Hematopoietic multipotent progenitor cell (in vitro differentiated cells): ENCODE data around the gene MSN. TPM values are rescaled to one million over a fixed set of nuclear protein-coding genes. Genes with fewer than 3 reads are reported as not detected.
"Not testable (repeated sequence)": the region's sequence is repeated elsewhere in the genome, so short reads cannot be mapped to it uniquely, and the experiment has no call there.

Experiments used
- DNase-seq, 3 donors: peaks; one replicate each; pipeline ENCODE4 v3.0.0-alpha.2; 2011 to 2015; ENCODE audit warnings: low read depth in 2 of 3, low spot score in 2 of 3
- total RNA-seq: library from RNA; depleted of rRNA; stranded (reverse); fragments of >200 nt; gene quantifications from one replicate; pipeline ENCODE4 v1.2.3, GENCODE V29; 2012

Gene MSN
- total RNA-seq = 375 TPM

DNA sequence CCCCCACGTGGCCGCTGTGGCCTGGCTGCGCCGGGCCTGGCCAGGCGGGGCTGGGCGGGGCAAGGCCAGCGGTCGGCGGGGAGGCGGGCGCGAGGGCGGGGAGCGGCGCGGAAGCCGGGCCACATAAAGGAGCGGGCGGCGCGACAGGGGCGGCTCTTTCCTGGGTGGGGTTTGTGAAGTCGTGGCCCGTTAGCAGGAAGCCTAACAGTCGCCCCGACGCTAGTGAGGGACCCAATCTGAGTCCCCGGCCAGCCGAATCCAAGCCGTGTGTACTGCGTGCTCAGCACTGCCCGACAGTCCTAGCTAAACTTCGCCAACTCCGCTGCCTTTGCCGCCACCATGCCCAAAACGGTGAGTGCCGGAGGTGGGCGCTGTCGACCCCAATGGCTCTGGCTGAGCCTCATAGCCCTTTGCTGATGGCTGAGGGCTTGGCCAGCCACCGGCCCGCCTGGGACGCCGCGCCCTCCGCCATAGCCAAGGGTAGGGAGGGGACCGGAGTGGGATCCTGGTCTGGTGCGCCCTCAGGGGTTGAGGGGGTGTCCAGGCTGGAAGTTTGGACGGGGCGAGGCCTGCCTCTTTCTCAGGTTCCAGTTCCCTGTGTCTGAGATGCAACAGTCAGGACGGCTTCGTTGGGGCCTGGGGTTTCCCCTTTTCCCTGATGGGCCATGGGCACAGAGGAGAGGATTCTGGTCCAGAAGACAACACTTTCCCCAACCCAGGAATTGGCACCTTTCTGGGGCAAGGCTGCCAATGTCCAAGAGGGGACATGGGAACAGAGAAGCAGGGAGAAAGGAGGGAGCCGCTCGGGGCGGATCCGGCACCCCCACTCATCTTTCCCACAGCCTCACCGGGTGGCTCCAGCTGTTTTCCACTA, at the start of gene MSN:
Gene MSN, plus strand, starts transcription at position 152 of the 874 bp plus-strand sequence. Its CDS starts 188 bp downstream, at position 340.
- peak; percentile 41 to 62 (median 51) for DNase-seq

DNA sequence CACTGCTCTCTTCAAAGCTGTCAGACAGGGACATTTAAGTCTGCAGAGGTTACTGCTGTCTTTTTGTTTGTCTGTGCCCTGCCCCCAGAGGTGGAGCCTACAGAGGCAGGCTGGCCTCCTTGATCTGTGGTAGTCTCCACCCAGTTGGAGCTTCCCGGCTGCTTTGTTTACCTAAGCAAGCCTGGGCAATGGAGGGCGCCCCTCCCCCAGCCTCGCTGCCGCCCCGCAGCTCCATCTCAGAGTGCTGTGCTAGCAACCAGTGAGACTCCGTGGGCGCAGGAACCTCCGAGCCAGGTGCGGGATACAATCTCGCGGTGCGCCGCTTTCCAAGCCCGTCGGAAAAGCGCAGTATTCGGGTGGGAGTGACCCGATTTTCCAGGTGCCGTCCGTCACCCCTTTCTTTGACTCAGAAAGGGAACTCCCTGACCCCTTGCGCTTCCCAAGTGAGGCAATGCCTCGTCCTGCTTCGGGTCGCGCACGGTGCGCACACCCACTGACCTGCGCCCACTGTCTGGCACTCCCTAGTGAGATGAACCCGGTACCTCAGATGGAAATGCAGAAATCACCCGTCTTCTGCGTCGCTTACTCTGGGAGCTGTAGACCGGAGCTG, 47.3 kb upstream of the MSN start:
- DNase-seq = not testable (repeated sequence)

DNA sequence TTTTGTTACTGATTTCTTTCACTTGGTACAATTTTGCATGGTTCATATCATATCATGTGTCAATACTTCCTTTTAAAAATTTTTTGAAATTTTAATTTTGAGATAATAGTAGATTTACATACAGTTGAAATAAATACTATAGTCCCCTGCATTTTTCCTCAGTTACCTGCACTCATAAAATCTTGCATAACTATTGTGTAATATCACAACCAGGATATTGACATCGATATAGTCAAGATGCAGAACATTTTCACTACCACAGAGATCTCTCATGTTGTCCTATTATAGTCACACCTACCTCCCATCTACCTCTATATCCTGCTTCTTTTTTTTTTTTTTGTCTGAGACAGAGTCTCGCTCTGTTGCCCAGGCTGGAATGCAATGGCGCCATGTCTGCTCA, 36.7 kb upstream of the MSN start:
- no peak for DNase-seq

DNA sequence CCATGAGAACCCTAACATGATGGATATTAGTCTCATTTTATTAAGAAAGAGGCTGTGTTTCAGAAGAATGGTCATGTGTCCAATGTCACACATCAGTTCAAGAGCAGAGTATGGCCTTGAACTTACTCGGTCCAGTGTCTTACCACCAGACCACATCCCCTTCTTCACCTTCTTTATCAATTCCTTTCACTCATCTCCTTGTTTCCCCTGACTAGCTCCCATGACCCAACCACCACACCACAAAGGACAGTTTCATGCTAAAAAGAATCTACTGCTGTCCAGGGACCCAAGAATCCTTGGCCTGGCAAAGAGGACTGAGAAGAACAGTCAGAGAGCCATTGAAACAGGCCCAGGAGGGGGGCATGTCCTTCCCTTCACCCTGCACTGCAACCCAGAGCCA, 33.6 kb upstream of the MSN start:
- DNase-seq = peak in 1 of 3 donors; percentile 4

DNA sequence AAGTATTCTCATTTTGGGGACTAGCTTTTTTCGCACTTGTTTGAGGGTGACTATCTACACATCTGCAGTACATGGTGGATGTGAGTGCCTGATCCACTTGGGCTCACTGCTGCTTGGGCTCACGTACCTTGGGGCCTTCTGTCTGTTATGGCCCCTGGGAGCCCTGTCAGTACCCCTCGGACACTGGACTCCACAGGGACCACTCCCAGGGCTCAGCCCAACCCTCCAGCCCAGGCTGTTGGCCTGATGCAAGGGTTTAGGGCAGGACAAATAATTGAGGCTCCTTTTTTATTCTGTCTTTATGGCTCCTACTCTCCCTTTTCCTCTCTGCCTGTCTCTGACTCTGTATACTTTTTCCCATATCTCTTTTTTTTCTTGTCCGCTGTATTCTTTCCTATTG, 32.7 kb upstream of the MSN start:
- DNase-seq = no peak

DNA sequence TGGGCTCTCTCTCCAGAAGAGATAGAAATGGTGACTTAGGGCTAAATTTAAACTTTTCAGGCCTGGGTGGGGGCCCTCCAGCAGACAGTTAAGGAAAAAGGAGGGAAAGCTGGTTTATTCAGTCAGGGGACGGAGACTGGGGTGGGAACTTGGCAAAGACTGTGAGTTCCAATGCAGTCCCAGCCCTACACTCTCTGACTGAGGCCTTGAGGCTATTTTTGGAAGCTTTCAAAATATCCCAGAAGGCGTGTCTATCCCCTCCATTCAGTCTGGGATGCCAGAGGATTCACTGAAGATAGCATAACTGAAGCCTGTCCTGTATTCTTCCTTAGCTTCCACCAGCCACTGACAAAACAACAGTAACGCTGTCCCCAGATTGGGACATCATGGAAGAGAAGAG, 32.1 kb upstream of the MSN start:
- no peak for DNase-seq

DNA sequence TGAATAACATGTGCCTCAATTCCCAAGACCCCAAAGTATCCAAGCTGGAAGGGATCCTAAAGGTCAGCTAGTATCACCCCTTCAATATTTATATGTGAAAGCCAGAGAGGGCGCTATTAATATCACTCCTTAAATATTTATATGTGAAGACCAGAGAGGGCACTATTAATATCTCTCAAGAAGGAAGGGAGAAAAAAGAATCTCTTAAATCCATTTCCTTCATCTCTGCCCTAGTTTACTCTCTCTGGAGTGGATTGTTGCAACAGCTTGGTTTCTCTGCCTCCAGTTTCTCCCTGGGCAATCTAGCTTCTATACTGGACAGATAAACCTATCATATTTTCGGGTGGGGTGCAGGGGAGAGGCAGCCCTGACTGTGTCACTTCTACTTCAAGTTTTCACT, 31.6 kb upstream of the MSN start:
- DNase-seq = no peak

DNA sequence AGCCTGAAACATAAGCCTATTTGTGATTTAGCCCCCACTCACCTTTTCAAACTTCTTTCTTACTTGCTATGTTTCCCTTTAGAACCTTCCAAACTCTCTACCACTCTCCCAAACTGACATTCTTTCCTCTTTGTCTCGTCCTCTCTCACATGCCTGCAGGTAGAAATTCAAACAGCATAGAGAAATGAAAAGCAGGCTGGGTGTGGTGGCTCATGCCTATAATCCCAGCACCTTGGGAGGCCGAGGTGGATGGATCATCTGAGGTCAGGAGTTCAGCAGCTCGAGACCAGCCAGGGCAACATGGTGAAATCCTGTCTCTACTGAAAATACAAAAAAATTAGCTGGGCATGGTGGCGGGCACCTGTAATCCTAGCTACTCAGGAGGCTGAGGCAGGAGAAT, 31.2 kb upstream of the MSN start:
- not testable (repeated sequence) for DNase-seq

DNA sequence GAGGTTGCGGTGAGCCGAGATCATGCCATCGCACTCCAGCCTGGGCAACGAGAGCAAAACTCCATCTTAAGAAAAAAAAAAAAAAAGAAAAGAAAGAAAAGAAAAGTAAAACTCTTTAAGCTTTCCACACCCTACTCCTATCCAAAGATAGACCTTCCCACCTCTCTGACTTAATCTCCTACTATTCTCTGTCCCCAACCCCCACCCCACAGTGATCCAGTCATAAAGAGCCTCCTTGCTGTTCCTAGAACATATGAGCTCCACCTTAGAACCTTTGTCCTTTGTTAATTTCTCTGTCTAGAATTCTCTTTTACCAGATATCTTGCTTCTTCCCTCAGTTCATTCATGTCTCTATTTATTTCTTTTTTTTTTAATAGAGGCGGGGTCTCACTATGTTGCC, 30.1 kb upstream of the MSN start:
- DNase-seq = no peak

DNA sequence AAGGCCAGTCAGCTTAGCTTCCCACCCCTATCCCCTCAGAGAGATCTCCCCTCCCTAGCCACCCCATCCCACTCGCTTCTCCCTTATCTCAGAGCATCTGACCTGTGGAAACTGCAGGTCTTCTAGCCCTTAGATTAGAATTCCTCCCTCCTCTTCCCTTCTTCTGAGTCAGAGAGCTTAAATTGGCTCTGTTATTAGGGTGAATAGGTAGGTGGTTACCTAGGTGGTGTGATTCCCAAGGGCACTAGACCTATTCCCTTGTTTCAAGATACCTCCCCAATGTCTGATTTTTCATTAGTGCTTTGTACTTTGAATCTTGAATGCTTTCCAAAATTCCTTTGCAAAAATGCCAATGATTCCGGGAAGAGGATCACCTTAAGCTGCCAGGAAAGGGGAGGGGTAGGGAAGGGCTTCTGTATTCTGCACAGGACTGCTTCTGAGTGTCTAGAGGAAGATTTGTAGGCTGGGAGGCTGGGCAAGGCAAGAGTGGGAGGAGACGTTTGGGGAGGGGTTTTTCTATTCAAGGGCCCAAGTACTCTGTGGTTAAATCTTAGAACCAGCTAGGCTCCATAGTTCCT, 24.5 kb upstream of the MSN start:
- no peak for DNase-seq

DNA sequence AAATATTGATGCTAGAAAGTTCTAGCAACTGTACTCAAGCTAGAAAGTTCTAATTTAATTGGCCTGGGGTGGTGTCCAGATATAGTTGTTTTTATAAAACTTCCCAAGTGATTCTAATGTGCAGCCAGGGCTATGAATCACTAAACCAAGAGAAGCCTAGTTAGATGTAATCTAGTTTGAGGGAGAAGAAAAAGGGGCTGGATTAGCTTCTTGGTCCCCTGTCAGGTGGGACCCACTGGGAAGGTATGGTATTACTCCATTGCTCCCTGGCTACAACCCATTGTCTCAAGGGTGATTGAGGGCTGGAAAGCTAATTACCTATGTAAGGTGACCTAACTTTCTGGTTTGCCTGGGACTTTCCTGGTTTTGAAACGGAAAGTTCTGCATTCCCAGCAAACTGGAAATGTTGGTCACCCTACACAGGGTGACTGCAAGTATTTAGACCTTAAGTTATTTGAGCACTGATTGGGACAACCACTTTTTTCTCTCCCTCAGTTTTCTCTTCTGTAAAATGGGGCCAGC, 23.9 kb upstream of the MSN start:
- DNase-seq = no peak

DNA sequence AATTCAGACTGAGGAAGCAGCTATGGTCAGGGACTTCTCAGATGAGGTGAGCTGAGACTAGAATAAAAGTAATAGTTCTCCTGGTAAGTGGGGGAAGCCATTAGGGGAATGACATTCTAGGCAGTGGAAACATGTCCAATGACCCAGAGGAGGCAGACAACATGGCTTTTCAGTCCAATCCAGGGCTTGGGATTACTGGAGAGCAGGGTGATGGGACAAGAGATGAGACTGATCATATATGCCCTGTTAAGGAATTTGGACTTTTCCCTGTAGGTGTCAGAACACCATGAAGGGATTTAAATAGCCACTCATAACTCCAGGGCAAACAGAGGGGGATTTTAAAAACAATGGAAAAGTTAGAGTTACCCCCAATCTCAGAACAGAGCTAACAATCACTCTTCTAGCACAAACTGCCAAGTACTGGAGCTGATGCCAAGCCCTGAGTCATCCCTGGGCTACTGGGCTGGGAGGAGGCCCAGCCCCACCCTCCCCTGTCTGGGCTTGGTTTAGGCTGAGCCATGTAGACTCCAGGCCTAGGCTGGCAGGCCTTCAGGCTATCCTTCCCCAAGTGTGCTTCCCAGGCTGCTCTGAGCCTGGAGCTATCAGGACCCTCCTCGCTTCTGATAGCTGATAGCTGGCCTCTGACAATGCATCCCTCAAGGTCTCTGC, 22.7 kb upstream of the MSN start:
- DNase-seq = peak in 2 of 3 donors; percentile 52 to 57

DNA sequence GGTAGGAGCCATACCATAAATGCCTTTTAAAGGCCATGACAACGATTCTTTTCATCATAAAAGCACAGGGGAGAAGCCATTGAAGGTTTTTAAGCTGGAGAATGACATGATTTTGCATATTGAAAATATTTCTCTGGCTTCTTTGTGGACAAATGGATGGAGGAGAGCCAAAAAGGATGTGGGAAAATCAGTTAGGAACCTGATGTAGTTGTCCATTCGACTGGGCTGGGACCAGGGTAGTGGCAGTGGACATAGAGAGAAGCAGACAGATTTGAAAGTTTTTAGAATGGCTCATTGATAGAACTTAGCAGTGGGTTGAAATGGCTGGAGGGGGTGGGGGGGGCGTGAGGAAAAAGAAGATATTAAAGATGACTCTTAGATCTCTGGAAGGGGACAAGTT, 19.7 kb upstream of the MSN start:
- no peak for DNase-seq

DNA sequence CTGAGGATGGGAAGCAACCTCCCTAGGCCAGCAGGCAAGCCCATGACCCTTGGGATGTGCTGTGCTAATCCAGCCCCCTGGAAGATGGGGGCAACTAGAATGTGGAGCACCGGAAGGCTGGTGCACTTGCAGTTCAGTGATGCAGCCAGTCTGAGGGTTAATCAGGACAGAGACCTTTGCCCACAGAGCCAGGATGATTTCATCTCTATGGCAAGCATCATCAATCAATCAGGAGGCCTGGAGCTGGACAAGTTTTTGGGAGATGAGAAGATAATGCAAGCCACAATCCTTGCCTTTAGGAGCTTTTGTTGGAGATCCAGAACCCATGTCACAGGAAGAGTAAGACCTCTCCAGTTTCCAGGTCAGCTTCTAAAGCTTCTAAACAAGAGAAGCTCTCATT, 15.4 kb upstream of the MSN start:
- no peak for DNase-seq

DNA sequence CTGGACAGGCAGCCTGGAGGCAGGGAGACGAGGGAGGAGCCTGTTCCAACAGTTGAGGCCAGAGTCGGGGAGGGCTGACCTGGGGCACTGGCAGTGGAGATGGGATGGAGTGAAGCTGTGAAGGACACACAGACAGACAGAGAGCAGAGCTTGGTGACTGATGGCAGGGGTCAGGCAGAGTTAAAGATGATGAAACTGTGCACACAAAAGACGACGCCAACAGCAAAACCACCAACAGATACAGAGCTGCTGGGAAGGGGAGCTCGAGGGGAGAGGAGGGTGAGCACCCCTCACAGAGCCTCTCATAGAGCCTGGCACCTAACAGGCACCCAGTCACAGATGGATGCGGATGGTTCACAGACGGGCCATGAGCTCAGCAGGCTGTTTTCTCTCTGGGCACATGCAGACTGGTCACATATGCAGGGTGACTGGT, 10.4 kb upstream of the MSN start:
- not testable (repeated sequence) for DNase-seq

DNA sequence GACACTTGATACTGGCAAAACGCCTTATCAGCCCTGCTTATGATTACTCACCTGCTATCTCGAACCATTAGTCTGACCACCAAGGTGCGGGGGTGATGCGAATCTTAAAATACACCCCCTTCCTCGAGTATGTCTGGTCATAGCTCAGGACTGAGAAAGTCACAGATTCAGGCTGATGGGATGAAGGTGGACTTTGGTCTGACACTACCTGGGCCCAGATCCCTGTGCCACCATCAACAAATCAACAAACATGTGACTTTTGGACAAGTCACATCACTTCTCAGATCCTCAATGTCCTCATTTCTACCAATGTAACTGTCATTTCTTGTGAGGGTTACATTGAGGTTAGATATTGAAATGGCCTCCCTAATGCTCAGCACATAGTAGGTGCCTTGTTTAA, 9.8 kb upstream of the MSN start:
- DNase-seq = no peak

DNA sequence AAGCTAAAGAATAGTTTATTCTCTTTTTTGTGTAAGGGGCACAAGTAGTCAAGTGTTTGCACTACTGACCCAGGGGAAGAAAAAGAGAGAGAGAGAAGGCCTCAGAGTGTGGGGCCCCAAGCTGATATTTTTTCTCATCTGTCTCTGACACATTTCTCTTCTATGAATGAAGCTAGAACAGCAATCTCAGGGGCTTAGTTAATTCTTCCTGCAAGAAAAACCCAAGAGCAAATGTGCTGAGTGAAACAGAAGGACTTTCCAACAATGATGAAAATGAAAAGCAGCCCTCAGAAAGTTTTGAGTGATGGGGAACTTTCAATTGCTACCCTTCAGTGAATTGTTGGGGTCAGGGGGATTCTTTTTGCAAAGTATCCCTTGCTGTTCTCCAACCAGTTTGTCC, 9.2 kb upstream of the MSN start:
- DNase-seq = no peak

DNA sequence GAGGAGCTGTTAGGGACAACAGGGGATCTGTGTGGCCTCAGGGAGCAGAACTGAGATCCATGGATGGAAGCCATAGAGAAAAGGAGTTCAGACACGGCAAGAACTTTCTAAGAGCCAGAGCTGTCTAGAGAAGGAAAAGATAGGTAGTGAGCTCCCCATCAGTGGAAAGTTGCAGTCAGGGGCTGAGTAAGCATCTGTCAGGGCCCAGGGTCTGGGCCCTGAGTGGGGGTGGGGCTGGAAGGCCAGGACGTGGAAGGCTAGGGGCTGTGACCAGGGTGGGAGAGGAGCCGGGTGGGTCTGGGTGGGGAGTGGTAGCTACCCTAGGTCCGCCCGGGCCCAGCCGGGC, 324 bp upstream of the MSN start:
- DNase-seq = no peak

DNA sequence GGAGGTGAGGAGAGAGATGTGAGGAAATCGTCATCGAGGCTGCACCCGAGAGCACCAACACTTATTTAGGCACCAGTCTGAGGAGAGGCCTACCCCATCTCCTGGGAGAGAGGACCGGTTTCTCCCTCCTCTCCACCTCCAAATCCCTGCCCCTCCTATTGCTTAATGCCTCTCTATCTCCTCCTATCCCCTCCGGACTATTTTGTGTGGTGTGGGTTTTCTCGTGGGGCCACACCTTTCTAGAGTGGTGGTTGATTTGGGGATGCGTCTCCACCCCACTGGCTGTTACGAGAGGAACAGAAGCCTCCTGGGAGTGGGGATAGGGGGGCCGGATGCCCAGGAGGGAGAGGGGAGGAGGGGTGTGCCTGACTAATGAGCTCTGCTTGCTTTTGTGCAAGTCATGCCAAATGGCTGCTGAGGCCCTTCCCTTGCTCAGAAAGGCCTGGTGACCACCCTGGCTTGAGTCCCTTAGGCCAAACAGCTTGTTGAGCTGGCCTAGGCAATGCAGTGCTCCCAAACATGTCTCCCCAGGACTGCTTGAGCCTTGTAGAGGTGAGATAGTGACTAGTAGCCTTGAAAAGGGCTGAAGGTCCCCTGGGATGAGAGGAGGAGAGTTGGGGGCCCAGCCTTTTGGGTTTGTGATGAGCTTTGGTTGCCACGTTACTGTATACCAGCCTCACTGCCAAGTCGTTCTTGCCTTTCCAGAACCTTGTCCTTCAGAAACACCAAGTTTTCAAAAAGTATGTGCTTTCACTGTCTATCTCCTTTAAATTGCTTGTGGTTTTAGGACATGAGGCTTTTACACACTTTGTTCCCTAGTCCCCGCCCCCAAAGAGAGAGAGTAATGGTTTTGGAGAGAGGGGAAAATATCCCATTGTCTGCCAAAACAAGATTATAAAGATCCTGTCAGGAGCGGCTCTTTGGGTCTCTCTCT, 1.2 kb downstream of the MSN start:
- DNase-seq = peak in 2 of 3 donors; percentile 79 to 83

DNA sequence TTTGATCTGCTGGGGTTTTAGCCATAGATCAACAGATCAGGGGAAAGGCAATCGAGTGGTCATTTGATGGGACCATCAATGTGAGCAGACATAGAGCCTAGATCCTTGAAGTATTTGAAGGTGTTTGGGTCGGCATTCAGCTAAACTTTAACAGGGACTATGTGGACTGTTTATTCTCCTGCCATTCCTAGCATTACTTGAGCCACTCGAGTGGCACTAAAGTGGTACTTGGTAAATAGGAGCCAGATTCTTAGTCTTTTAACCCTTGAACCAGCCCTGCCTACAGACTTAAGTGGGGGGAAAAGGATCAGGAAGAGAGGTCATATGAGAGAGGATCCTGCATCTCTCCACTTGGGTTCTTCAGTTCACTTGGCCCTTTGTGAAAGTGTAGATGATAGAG, 3.8 kb downstream of the MSN start:
- no peak for DNase-seq
